Activated CD4-positive, alpha-beta T cell treated with anti-CD3 and anti-CD28 coated beads, Interleukin-2, amount 10 ng/mL, durations not matched to agents 24 days and 14 days (primary cell): Measurements from ENCODE around the gene WIPF2. TPM values are rescaled to one million over a fixed set of nuclear protein-coding genes. Genes with fewer than 3 reads are reported as not detected.

Experiments used
- DNase-seq: peaks from one replicate; pipeline ENCODE4 v3.0.0; 2022
- H3K27ac Mint-ChIP-seq: one replicate; pipeline ENCODE4 v1.8.0; 2022; ENCODE audit warnings: mild to moderate bottlenecking, mixed read lengths
- H3K27me3 Mint-ChIP-seq: one replicate; pipeline ENCODE4 v1.8.0; 2022; ENCODE audit warnings: mixed read lengths
- H3K36me3 Mint-ChIP-seq: one replicate; pipeline ENCODE4 v1.8.0; 2022; ENCODE audit warnings: low read depth, mild to moderate bottlenecking, mixed read lengths
- H3K4me1 Mint-ChIP-seq: one replicate; pipeline ENCODE4 v1.8.0; 2021; ENCODE audit warnings: mixed read lengths
- H3K4me3 Mint-ChIP-seq: one replicate; pipeline ENCODE4 v1.8.0; 2022; ENCODE audit warnings: mild to moderate bottlenecking, moderate library complexity, mixed read lengths
- H3K9me3 Mint-ChIP-seq: one replicate; pipeline ENCODE4 v1.8.0; 2021; ENCODE audit warnings: mixed read lengths
- intact Hi-C: fragments of 100-400 bp; cut with micrococcal nuclease; formaldehyde crosslinking; loops from one replicate; pipeline ENCODE4 v1.15.1; 2023
- total RNA-seq: library from RNA; stranded (reverse); gene quantifications from 2 replicates; pipeline ENCODE4 v1.2.3, GENCODE V29; 2022

Gene WIPF2
- total RNA-seq, 1 donor from 2014 or later = 25.5 TPM

- Mint-ChIP-seq H3K4me3 (no peak overlapping the region), H3K9me3 (no peaks in the 10 kb centered on the region), H3K27me3 (no peaks in the 10 kb centered on the region), H3K27ac (no peak overlapping the region), H3K4me1 (peaks cover 6% of the 10 kb centered on the region), H3K36me3 (peaks cover 2% of the 10 kb centered on the region)
- intact Hi-C loops = no loop called here
- DNase-seq = no peak
Measured at GRCh38 chr17:40247926-40248495, 28.9 kb downstream of the WIPF2 start.

- H3K4me3 Mint-ChIP-seq = no peak overlapping the region
- no peak overlapping the region for H3K27ac Mint-ChIP-seq
Measured at GRCh38 chr17:40248507-40248906, 29.4 kb downstream of the WIPF2 start.

DNA sequence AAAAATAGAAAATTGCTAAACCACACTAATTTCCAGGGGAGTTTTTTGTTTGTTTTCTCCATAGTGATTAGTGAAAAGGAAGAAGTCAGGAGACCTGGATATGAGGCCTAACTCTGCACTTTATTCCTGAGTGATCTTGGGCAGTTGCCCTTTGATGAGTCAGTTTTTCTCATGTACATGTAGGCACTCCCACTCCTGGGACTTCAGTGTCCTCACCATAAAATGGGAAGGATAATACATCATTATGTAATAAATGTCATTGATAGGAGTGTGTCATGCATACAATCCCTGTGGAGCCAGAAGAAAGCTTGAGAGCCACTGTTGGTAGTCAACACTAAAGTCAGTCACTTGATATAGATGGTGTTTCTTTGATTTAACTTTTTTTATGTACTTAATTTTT is 32.5 kb downstream of the WIPF2 start:
- Mint-ChIP-seq H3K4me3 (no peak overlapping the region), H3K4me1 (peaks cover 6% of the 10 kb centered on the region), H3K27ac (no peak overlapping the region), H3K36me3 (peaks cover 3% of the 10 kb centered on the region), H3K27me3 (no peaks in the 10 kb centered on the region), H3K9me3 (no peaks in the 10 kb centered on the region)
- intact Hi-C loops = no loop called here
- no peak for DNase-seq

More at GRCh38 chr17:40248507-40248906, 29.4 kb downstream of the WIPF2 start:
- DNase-seq = no peak
- Mint-ChIP-seq H3K4me1 (peaks cover 6% of the 10 kb centered on the region), H3K36me3 (peaks cover 2% of the 10 kb centered on the region), H3K9me3 (no peaks in the 10 kb centered on the region), H3K27me3 (no peaks in the 10 kb centered on the region)
- intact Hi-C loops = no loop called here

DNA sequence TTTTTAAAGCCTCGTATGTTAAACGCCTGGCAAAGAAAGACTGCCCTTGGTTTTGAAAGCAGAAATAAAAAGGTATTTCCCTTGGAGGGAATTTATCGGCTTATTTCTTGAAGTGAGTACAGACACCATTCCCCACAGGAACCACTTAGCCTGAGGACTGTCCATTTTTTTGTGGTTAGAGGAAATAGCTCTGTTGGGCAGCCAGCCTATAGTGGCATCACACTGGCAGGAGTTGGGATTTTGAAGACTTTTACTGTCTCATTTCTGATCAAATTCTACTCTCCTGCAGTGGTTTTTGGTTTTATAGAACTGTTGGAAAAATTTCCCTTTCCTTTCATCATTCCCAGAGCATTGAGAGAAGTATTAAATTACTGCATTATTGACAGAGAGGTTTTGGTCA is 34.5 kb downstream of the WIPF2 start:
- Mint-ChIP-seq H3K4me1 (peaks cover 6% of the 10 kb centered on the region), H3K9me3 (no peaks in the 10 kb centered on the region), H3K27ac (no peak overlapping the region), H3K36me3 (peaks cover 16% of the 10 kb centered on the region), H3K27me3 (no peaks in the 10 kb centered on the region), H3K4me3 (no peak overlapping the region)
- intact Hi-C loops = no loop called here
- no peak for DNase-seq

- Mint-ChIP-seq H3K4me1 (peaks cover 8% of the 10 kb centered on the region), H3K9me3 (no peaks in the 10 kb centered on the region), H3K27ac (no peak overlapping the region), H3K4me3 (no peak overlapping the region), H3K36me3 (peaks cover 41% of the 10 kb centered on the region), H3K27me3 (no peaks in the 10 kb centered on the region)
- intact Hi-C loops = no loop called here
- no peak for DNase-seq
Measured at GRCh38 chr17:40259505-40259904, 40.4 kb downstream of the WIPF2 start.

- Mint-ChIP-seq H3K27ac (no peak overlapping the region), H3K4me3 (no peak overlapping the region), H3K4me1 (peaks cover 8% of the 10 kb centered on the region), H3K27me3 (no peaks in the 10 kb centered on the region), H3K36me3 (peaks cover 41% of the 10 kb centered on the region), H3K9me3 (no peaks in the 10 kb centered on the region)
- no peak for DNase-seq
- intact Hi-C loops = no loop called here
Measured at GRCh38 chr17:40260528-40260927, 41.4 kb downstream of the WIPF2 start.

DNA sequence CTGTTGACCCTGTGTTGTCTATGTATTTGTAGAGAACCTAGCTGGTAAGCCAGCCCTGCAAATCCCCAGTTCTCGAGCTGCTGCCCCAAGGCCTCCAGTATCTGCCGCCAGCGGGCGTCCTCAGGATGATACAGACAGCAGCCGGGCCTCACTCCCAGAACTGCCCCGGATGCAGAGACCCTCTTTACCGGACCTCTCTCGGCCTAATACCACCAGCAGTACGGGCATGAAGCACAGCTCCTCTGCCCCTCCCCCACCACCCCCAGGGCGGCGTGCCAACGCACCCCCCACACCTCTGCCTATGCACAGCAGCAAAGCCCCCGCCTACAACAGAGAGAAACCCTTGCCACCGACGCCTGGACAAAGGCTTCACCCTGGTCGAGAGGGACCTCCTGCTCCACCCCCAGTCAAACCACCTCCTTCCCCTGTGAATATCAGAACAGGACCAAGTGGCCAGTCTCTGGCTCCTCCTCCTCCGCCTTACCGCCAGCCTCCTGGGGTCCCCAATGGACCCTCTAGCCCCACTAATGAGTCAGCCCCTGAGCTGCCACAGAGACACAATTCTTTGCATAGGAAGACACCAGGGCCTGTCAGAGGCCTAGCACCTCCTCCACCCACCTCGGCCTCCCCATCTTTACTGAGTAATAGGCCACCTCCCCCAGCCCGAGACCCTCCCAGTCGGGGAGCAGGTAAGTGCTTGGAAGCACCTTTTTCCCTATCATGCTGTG is 45.5 kb downstream of the WIPF2 start:
- no peaks in the 10 kb centered on the region for H3K9me3 Mint-ChIP-seq
- H3K4me1 Mint-ChIP-seq = peaks cover 8% of the 10 kb centered on the region
- no peak overlapping the region for H3K4me3 Mint-ChIP-seq
- H3K36me3 Mint-ChIP-seq = peaks cover 22% of the 10 kb centered on the region
- intact Hi-C loops = no loop called here
- H3K27me3 Mint-ChIP-seq = no peaks in the 10 kb centered on the region
- no peak for DNase-seq
- H3K27ac Mint-ChIP-seq = no peak overlapping the region

DNA sequence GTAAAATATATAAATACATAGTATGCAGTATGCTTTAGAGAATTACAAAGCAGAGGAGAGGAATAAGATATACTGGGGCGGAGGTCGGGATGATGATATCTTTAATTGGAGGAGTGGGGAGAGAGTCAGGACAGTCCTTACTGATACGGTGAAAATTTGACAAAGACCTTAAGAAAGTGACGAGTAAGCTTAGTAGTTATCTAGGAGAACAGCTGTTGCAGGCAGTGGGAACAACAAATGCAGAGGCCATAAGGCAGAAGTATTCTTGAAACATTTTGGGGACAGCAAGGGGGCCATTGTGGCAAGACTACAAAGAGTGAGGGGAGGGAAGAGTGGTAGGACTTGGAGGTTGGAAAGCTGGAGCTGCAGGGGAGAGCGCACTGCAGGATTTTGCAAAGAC is 46.2 kb downstream of the WIPF2 start:
- no peak for DNase-seq
- Mint-ChIP-seq H3K9me3 (no peaks in the 10 kb centered on the region), H3K27ac (no peak overlapping the region), H3K36me3 (peaks cover 21% of the 10 kb centered on the region), H3K27me3 (no peaks in the 10 kb centered on the region), H3K4me1 (peaks cover 8% of the 10 kb centered on the region), H3K4me3 (no peak overlapping the region)
- intact Hi-C loops = no loop called here

DNA sequence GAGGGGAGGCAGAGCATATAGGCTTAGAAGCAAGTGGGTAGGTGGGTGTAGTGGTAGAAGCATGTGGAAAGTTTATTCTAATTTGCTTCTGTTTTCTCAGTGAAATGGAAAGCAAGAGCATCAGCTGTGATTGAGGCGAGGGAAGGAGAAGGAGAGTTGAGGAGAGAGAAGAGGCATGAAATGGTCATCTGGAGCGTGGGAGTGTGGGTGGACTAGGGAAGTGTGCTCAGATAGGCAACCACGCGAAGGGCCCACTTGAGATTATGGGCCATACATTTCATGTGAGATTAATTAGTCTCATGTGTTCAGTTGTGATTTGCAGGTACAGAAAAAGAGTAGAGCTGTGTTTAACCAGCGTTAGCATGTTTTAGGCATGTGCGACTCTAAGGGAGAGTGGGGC is 47.8 kb downstream of the WIPF2 start:
- Mint-ChIP-seq H3K4me1 (peaks cover 9% of the 10 kb centered on the region), H3K36me3 (peaks cover 18% of the 10 kb centered on the region), H3K27ac (no peak overlapping the region), H3K9me3 (no peaks in the 10 kb centered on the region), H3K4me3 (no peak overlapping the region), H3K27me3 (no peaks in the 10 kb centered on the region)
- DNase-seq = no peak
- intact Hi-C loops = no loop called here

DNA sequence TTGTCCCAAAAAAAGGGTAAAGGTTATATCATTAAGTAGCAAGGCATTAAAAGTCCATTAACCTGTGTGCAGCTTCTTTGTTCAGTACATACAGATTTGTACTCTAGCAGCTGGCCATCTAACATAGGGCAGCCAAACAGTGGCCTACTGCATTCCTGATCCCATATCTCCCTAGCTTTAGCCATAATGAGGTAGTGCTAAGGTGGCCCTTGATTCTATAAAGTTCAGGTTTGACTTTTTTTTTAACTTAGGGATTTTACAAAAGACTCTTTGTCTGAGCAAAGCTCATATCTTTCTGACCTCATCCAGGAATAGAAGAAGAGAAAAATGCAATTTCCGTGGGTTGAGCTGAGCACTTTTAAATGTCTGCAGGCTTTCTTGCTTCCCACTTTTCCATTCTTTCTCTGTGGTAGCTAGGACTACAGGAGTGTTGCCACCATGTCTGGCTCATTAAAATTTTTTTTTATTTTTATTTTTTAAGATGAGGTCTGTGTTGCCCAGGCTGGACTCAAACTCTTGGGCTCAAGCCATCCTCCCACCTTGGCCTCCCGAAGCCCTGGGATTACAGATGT is 49.1 kb downstream of the WIPF2 start:
- H3K36me3 Mint-ChIP-seq = peaks cover 14% of the 10 kb centered on the region
- H3K27ac Mint-ChIP-seq = no peak overlapping the region
- H3K27me3 Mint-ChIP-seq = no peaks in the 10 kb centered on the region
- H3K4me3 Mint-ChIP-seq = no peak overlapping the region
- H3K4me1 Mint-ChIP-seq = peaks cover 2% of the 10 kb centered on the region
- no peaks in the 10 kb centered on the region for H3K9me3 Mint-ChIP-seq
- DNase-seq = no peak
- intact Hi-C loops = no loop called here

GRCh38 chr17:40278414-40278813 is 59.3 kb downstream of the WIPF2 start:
- H3K36me3 Mint-ChIP-seq = peaks cover 66% of the 10 kb centered on the region
- no peak overlapping the region for H3K4me3 Mint-ChIP-seq

GRCh38 chr17:40279402-40279801 is 60.3 kb downstream of the WIPF2 start:
- Mint-ChIP-seq H3K9me3 (no peaks in the 10 kb centered on the region), H3K36me3 (peaks cover 62% of the 10 kb centered on the region), H3K4me3 (no peak overlapping the region), H3K27ac (no peak overlapping the region), H3K4me1 (peaks cover 33% of the 10 kb centered on the region), H3K27me3 (no peaks in the 10 kb centered on the region)
- no peak for DNase-seq
- intact Hi-C loops = no loop called here

More at GRCh38 chr17:40278414-40278813, 59.3 kb downstream of the WIPF2 start:
- intact Hi-C loops = no loop called here
- Mint-ChIP-seq H3K4me1 (peaks cover 24% of the 10 kb centered on the region), H3K27me3 (no peaks in the 10 kb centered on the region), H3K27ac (peak overlapping the region; percentile 3), H3K9me3 (no peaks in the 10 kb centered on the region)
- no peak for DNase-seq

GRCh38 chr17:40281663-40282062 is 62.6 kb downstream of the WIPF2 start:
- H3K9me3 Mint-ChIP-seq = no peaks in the 10 kb centered on the region
- no peak for DNase-seq
- H3K4me1 Mint-ChIP-seq = peaks cover 38% of the 10 kb centered on the region
- intact Hi-C loops = no loop called here
- peaks cover 48% of the 10 kb centered on the region for H3K36me3 Mint-ChIP-seq
- H3K27me3 Mint-ChIP-seq = no peaks in the 10 kb centered on the region
- no peak overlapping the region for H3K27ac Mint-ChIP-seq
- no peak overlapping the region for H3K4me3 Mint-ChIP-seq

DNA sequence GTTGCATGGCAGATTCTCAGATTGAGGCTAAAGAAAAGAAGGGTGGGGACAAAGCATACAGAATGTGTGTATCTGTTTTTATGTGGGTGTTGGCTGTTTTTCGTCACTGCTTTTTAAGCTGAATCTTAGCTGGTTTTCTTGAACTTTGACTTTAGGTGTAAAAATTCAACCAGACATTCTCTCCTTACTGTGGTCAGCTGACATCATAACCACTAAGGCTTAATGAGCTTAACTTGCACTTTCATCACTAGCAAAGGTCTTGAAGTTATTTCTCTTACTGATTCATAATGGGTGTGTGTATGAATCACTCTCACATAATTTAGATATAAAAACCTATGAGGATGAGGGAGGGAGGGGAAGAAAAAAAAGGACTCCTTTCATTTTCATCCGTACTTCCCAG is 64.6 kb downstream of the WIPF2 start:
- peaks cover 42% of the 10 kb centered on the region for H3K4me1 Mint-ChIP-seq
- peak overlapping the region; percentile 68 for H3K4me3 Mint-ChIP-seq
- H3K27me3 Mint-ChIP-seq = no peaks in the 10 kb centered on the region
- DNase-seq = peak; percentile 70
- H3K27ac Mint-ChIP-seq = peak overlapping the region; percentile 85
- intact Hi-C loops = no loop called here
- H3K9me3 Mint-ChIP-seq = no peaks in the 10 kb centered on the region
- H3K36me3 Mint-ChIP-seq = peaks cover 38% of the 10 kb centered on the region
